Colonic mucosa (tissue), 4 donors: ENCODE results near the gene SEMA4F. TPM values are rescaled to one million over a fixed set of nuclear protein-coding genes. Genes with fewer than 3 reads are reported as not detected.

ENCODE experiments used
- DNase-seq: peaks from one replicate; pipeline ENCODE4 v3.0.0-alpha.2; 2020
- H3K27ac ChIP-seq: fragments of 200-600 bp; one replicate; pipeline ENCODE4 v1.8.0; 2021
- H3K27me3 ChIP-seq: fragments of 200-600 bp; one replicate; pipeline ENCODE4 v1.8.0; 2021
- H3K36me3 ChIP-seq: fragments of 200-600 bp; one replicate; pipeline ENCODE4 v1.8.0; 2021
- H3K4me1 ChIP-seq: fragments of 200-600 bp; one replicate; pipeline ENCODE4 v1.8.0; 2021; ENCODE audit warnings: mild to moderate bottlenecking
- H3K4me3 ChIP-seq: fragments of 200-600 bp; one replicate; pipeline ENCODE4 v1.8.0; 2021
- H3K9ac ChIP-seq, 2 donors: one replicate each; pipeline ENCODE4 v1.7.0; 2013; ENCODE audit warnings: control low read depth in 2 of 2, low read depth in 2 of 2, low read length in 2 of 2
- H3K9me3 ChIP-seq: fragments of 200-600 bp; one replicate; pipeline ENCODE4 v1.8.0; 2021
- CTCF ChIP-seq: fragments of 200-600 bp; IDR thresholded peaks from one replicate; pipeline ENCODE4 v1.8.0; 2022; ENCODE audit warnings: antibody characterized with exemption, mild to moderate bottlenecking
- intact Hi-C: fragments of 100-400 bp; cut with DNase I; formaldehyde crosslinking; loops from one replicate; pipeline ENCODE4 v1.14.1; 2022
- total RNA-seq, 2 donors: library from RNA; stranded (reverse); fragmentation: NEBNext Ultra II Directional in 1 of 2; extraction: Animal tissue kit (Norgen Biotek cat#: 25700) in 1 of 2; gene quantifications; one replicate each; pipeline ENCODE4 v1.2.1, GENCODE V29; 2021
- donor health status: healthy.
- donor health status: DM: no; HTN: no; CAD: no.
- donor health status: DM: no; HTN: no; CAD: no.

Gene SEMA4F
- total RNA-seq, 2 donors from 2014 or later: 4.4 to 5.5 TPM

DNA sequence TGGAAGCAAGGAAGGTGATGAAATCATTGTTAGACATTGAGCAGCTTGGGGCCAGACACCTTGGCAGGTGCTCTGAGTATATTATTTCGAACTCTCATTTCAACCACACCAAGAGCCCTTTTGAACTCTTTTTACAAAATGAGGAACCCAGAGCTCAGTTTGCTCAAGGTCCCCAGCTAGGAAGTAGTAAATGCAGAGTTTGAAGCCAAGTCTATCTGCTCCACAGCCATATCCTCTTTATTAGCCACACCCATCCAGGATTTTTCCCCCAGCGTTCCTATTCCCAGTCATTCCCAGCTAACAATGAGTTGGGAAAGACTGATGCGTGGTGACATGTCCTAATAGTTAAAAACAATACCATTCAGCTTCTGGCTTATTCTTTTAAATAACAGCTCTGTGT is 40.2 kb downstream of the SEMA4F start:
- DNase-seq: peak; percentile 47
- no peak for TF ChIP-seq CTCF

GRCh38 chr2:74695663-74696062 is 41.6 kb downstream of the SEMA4F start:
- TF ChIP-seq CTCF: no peak
- no peak overlapping the region for H3K4me3 ChIP-seq
- DNase-seq: peak; percentile 71
- peaks cover 7% of the 10 kb centered on the region for H3K4me1 ChIP-seq
- peak overlapping the region; percentile 78 for H3K27ac ChIP-seq
- H3K27me3 ChIP-seq: no peaks in the 10 kb centered on the region
- H3K36me3 ChIP-seq: no peaks in the 10 kb centered on the region
- H3K9ac ChIP-seq: no peak overlapping the region
- H3K9me3 ChIP-seq: no peaks in the 10 kb centered on the region
- intact Hi-C loops: no loop called here

More for the DNA sequence above, 40.2 kb downstream of the SEMA4F start:
- Histone ChIP-seq H3K4me3 (no peak overlapping the region), H3K36me3 (no peaks in the 10 kb centered on the region), H3K27ac (peak overlapping the region; percentile 78), H3K4me1 (peaks cover 11% of the 10 kb centered on the region), H3K9me3 (no peaks in the 10 kb centered on the region), H3K27me3 (no peaks in the 10 kb centered on the region), H3K9ac (peak overlapping the region in 1 of 2 donors; percentile 60)
- intact Hi-C loops: no loop called here

DNA sequence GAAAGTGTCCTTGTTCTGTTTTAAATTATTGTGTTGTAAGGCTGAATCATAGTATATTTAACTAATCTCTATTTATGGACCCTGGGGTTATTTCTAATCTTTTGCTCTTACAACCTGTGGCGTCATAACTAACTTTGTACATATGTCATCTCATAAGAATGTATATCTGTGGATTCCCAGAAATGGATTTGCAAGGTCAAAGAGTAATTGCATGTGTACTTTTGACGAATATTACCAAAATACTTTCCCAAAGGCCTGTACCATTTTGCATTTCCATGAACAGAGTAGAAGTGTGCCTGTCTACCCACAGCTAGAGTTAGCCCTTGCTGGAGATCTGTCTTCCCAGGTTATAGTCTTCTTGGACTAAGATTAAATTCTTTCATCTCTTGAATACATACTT is 42.8 kb downstream of the SEMA4F start:
- no peak overlapping the region for H3K9ac ChIP-seq
- no peaks in the 10 kb centered on the region for H3K36me3 ChIP-seq
- intact Hi-C loops: no loop called here
- no peak for DNase-seq
- no peaks in the 10 kb centered on the region for H3K27me3 ChIP-seq
- TF ChIP-seq CTCF: no peak
- no peaks in the 10 kb centered on the region for H3K9me3 ChIP-seq
- peaks cover 7% of the 10 kb centered on the region for H3K4me1 ChIP-seq
- H3K27ac ChIP-seq: no peak overlapping the region
- no peak overlapping the region for H3K4me3 ChIP-seq

DNA sequence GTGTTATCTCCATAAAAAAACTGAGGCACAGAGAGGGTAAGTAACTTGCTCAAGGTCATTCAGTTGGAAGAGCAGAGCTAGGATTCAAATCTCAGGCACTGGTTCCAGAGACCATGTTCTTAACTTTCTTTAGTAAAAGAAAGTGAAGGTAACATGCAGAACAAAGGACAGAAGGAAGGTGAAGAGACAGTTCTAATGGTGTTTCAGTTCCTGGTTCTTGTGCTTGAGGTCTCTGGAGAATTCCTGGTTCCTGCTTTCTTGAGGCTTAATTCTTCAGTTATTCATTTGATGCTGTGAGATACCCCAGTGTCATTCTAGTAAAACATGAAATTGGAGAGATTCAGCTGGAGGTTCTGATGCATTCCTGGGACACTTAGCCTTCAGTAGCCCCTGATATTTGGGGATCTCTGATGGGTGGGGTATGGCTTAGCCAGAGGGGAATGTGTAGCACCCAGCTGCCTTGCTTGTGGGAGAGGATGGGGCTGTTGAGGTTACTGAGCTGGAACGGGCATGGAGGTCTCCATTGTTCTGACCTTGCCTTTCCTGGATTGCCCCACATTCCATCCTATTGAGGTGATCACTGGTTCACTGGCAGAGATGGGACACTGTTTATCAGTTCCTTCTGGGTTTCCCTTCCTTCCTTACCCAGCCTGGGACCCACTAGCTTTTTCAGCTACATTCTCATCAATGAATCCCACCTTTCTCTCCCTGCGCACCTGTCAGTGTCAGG is 46.8 kb downstream of the SEMA4F start:
- no peak for DNase-seq
- TF ChIP-seq CTCF: no peak
- intact Hi-C loops: no loop called here
- no peaks in the 10 kb centered on the region for H3K4me1 ChIP-seq
- no peaks in the 10 kb centered on the region for H3K9me3 ChIP-seq
- H3K4me3 ChIP-seq: no peak overlapping the region
- no peak overlapping the region for H3K9ac ChIP-seq
- no peaks in the 10 kb centered on the region for H3K27me3 ChIP-seq
- no peaks in the 10 kb centered on the region for H3K36me3 ChIP-seq
- no peak overlapping the region for H3K27ac ChIP-seq

- H3K4me3 ChIP-seq: no peak overlapping the region
- intact Hi-C loops: no loop called here
Measured at GRCh38 chr2:74702001-74702715, 48.1 kb downstream of the SEMA4F start.

More at GRCh38 chr2:74702001-74702715, 48.1 kb downstream of the SEMA4F start:
- no peak for TF ChIP-seq CTCF
- H3K36me3 ChIP-seq: no peaks in the 10 kb centered on the region
- no peaks in the 10 kb centered on the region for H3K27me3 ChIP-seq
- H3K4me1 ChIP-seq: no peaks in the 10 kb centered on the region
- H3K27ac ChIP-seq: peak overlapping the region; percentile 10
- no peak for DNase-seq
- H3K9me3 ChIP-seq: no peaks in the 10 kb centered on the region
- H3K9ac ChIP-seq: no peak overlapping the region
